Endodermal cell (in vitro differentiated cells): ENCODE data around the gene NT5C3B. TPM values are rescaled to one million over a fixed set of nuclear protein-coding genes. Genes with fewer than 3 reads are reported as not detected.

Experiments
- DNase-seq: peaks from one replicate; pipeline ENCODE4 v3.0.0-alpha.2; 2017
- H3K27ac ChIP-seq: 2 replicates; pipeline ENCODE4 v1.5.1; 2013; ENCODE audit warnings: mild to moderate bottlenecking, low read depth, low read length, moderate library complexity
- H3K27me3 ChIP-seq: 2 replicates; pipeline ENCODE4 v1.6.1; 2013; ENCODE audit warnings: mild to moderate bottlenecking, low read length, moderate library complexity; ENCODE audit not compliant: insufficient read depth, control insufficient read depth, poor library complexity, severe bottlenecking
- H3K36me3 ChIP-seq: 2 replicates; pipeline ENCODE4 v1.7.0; 2013; ENCODE audit warnings: mild to moderate bottlenecking, low read length, moderate library complexity; ENCODE audit not compliant: control insufficient read depth, insufficient read depth
- H3K4me1 ChIP-seq: one replicate; pipeline ENCODE4 v1.7.0; 2013; ENCODE audit warnings: low read length; ENCODE audit not compliant: control insufficient read depth, insufficient read depth
- H3K4me3 ChIP-seq: 2 replicates; pipeline ENCODE4 v1.5.1; 2013; ENCODE audit warnings: mild to moderate bottlenecking, low read length, moderate library complexity
- H3K9ac ChIP-seq: 2 replicates; pipeline ENCODE4 v1.6.1; 2013; ENCODE audit warnings: mild to moderate bottlenecking, low read length, moderate library complexity; ENCODE audit not compliant: poor library complexity, severe bottlenecking; ENCODE audit errors: extremely low read depth
- H3K9me3 ChIP-seq: 2 replicates; pipeline ENCODE4 v1.6.1; 2013; ENCODE audit warnings: mild to moderate bottlenecking, low read length, moderate library complexity; ENCODE audit not compliant: control insufficient read depth
- H3K27ac Mint-ChIP-seq: 2 replicates; pipeline ENCODE4 v1.8.0; 2020; ENCODE audit warnings: mixed read lengths
- H3K27me3 Mint-ChIP-seq: 2 replicates; pipeline ENCODE4 v1.8.0; 2021; ENCODE audit warnings: mild to moderate bottlenecking, mixed read lengths; ENCODE audit not compliant: insufficient read depth
- H3K36me3 Mint-ChIP-seq: 2 replicates; pipeline ENCODE4 v1.8.0; 2020; ENCODE audit warnings: low read depth, mixed read lengths
- H3K4me1 Mint-ChIP-seq: 2 replicates; pipeline ENCODE4 v1.8.0; 2020; ENCODE audit warnings: mixed read lengths
- H3K4me3 Mint-ChIP-seq: 2 replicates; pipeline ENCODE4 v1.8.0; 2020; ENCODE audit warnings: mild to moderate bottlenecking, moderate library complexity, mixed read lengths
- H3K9me3 Mint-ChIP-seq: 2 replicates; pipeline ENCODE4 v1.8.0; 2020; ENCODE audit warnings: mild to moderate bottlenecking, mixed read lengths
- WGBS, 2 experiments: methylation state at CpG; one replicate each; pipeline versions ENCODE4 v1.1.5 to v1.1.7; 2013; ENCODE audit warnings: missing lambda C conversion rate in 2 of 2, mixed read lengths in 1 of 2; ENCODE audit not compliant: insufficient coverage in 1 of 2, insufficient read length in 1 of 2; 5-methylcytosine and 5-hydroxymethylcytosine counted together
- total RNA-seq, 2 donors: library from RNA; stranded (reverse); fragmentation: NEBNext Ultra II Directional in 1 of 2; extraction: Animal tissue kit (Norgen Biotek cat#: 25700) in 1 of 2; gene quantifications; 2 replicates in 1 of 2; 3 replicates in 1 of 2; pipeline ENCODE4 v1.2.1, GENCODE V29; 2021
- TF ChIP-seq, protein P1 (sequence below): fragments of 200-600 bp; sonication (generic); conservative IDR thresholded peaks from 2 replicates; pipeline ENCODE4 v1.5.0; 2021; ENCODE audit warnings: antibody characterized with exemption, mild to moderate bottlenecking

NT5C3B gene
- total RNA-seq, 2 donors from 2014 or later = 65.2 to 79.5 TPM

DNA sequence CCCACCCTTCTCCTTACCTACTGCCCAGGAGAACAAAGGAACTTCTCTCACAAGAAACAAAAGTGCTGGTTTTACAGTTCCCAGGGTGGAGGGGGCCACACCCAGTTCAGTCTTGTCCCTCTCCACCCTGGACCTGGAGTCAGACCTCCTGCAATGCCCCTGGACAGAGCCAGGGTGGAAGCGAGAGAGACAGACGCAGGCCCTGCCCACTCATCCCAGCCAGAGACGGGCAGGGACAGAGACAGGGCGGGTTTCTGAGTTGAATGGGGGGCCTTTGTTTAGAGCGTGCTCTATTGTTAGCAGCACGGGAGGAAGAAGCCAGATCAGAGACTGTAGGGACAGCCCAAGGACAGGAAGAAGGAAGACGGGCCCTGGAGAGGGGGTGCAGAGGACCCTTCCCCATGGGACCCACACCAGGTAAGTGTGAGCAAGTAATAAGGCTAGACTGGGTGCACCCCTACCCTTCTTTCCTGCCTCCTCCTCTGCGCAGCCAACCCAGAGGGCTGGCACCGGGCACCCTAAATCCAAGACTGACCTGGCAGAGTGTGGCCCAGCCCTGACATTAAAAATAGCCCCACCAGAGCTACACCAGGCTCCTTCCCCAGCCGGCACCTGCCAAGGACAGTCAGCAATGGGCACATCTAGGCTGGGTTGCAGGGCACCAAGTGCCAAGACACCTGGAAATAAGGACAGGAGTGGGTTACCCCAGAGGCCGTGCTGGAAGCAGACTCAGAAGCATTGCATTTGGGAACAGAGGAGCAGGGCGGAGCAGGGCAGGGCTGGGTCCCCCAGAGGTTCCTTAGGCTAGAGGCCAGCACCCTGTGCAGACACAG, 60.4 kb downstream of the NT5C3B start:
- H3K27ac Mint-ChIP-seq = peak overlapping the region; percentile 68
- WGBS, 2 experiments = 82 to 85% methylated on average over 4 to 12 of the region's 12 CpGs
- H3K4me3 Mint-ChIP-seq = no peak overlapping the region
- no peaks in the 10 kb centered on the region for H3K27me3 Mint-ChIP-seq
- Histone ChIP-seq H3K4me1 (peaks cover 11% of the 10 kb centered on the region), H3K27ac (peak overlapping the region; percentile 69), H3K4me3 (no peak overlapping the region), H3K9me3 (no peaks in the 10 kb centered on the region), H3K27me3 (no peaks in the 10 kb centered on the region), H3K9ac (no peak overlapping the region), H3K36me3 (peaks cover 54% of the 10 kb centered on the region)
- H3K36me3 Mint-ChIP-seq = peaks cover 44% of the 10 kb centered on the region
- H3K4me1 Mint-ChIP-seq = peaks cover 26% of the 10 kb centered on the region
- TF ChIP-seq, protein P1, sequence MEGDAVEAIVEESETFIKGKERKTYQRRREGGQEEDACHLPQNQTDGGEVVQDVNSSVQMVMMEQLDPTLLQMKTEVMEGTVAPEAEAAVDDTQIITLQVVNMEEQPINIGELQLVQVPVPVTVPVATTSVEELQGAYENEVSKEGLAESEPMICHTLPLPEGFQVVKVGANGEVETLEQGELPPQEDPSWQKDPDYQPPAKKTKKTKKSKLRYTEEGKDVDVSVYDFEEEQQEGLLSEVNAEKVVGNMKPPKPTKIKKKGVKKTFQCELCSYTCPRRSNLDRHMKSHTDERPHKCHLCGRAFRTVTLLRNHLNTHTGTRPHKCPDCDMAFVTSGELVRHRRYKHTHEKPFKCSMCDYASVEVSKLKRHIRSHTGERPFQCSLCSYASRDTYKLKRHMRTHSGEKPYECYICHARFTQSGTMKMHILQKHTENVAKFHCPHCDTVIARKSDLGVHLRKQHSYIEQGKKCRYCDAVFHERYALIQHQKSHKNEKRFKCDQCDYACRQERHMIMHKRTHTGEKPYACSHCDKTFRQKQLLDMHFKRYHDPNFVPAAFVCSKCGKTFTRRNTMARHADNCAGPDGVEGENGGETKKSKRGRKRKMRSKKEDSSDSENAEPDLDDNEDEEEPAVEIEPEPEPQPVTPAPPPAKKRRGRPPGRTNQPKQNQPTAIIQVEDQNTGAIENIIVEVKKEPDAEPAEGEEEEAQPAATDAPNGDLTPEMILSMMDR = no peak
- DNase-seq = no peak
- no peaks in the 10 kb centered on the region for H3K9me3 Mint-ChIP-seq

Other genes starting within 250 kb of the NT5C3B start
- gene KRT14, start 249.3 kb downstream of the NT5C3B start, total RNA-seq = not detected
- gene KRT16, start 223.5 kb downstream of the NT5C3B start, total RNA-seq = not detected
- not detected for gene KRT17, start 211.7 kb downstream of the NT5C3B start, total RNA-seq
- 100 to 1,000 TPM; 526 to 573 TPM for gene EIF1, start 147.3 kb downstream of the NT5C3B start, total RNA-seq
- gene GAST, start 123.9 kb downstream of the NT5C3B start, total RNA-seq = not detected
- gene HAP1, start 101.6 kb downstream of the NT5C3B start, total RNA-seq = 1 to 10 TPM; 1.7 TPM
- 100 to 1,000 TPM; 112 to 167 TPM for gene JUP, start 49.5 kb downstream of the NT5C3B start, total RNA-seq
- gene P3H4, start 24.3 kb downstream of the NT5C3B start, total RNA-seq = 10 to 100 TPM; 23.9 to 40.6 TPM
- 100 to 1,000 TPM; 179 to 291 TPM for gene FKBP10, start 23.2 kb downstream of the NT5C3B start, total RNA-seq
- under 1 TPM in 1 of 2 donors, not detected in 1; 0.15 TPM for gene KLHL10, start 1.6 kb upstream of the NT5C3B start, total RNA-seq
- gene KLHL11, start 29.2 kb upstream of the NT5C3B start, total RNA-seq = 10 to 100 TPM; 13.3 to 15.9 TPM
- gene ACLY, start 82.7 kb upstream of the NT5C3B start, total RNA-seq = 100 to 1,000 TPM; 261 to 304 TPM
- 1 to 10 TPM; 3.9 to 4.7 TPM for gene ODAD4, start 94.4 kb upstream of the NT5C3B start, total RNA-seq
- 10 to 100 TPM; 64.3 to 79.6 TPM for gene CNP, start 130.6 kb upstream of the NT5C3B start, total RNA-seq
- gene DNAJC7, start 181.2 kb upstream of the NT5C3B start, total RNA-seq = 100 to 1,000 TPM; 112 to 116 TPM
- gene NKIRAS2, start 183.9 kb upstream of the NT5C3B start, total RNA-seq = 10 to 100 TPM; 48.0 to 51.2 TPM
- 1 to 10 TPM; 1.7 to 2.9 TPM for gene C17orf113, start 214.4 kb upstream of the NT5C3B start, total RNA-seq